DOHH2 (cell line): ENCODE measurements around the gene COPA.

Experiments used
- EZH2phosphoT487 ChIP-seq: fragments of 200-600 bp; sonication (generic); IDR thresholded peaks from 2 replicates; pipeline ENCODE4 v1.6.1; 2017; ENCODE audit warnings: borderline replicate concordance, mild to moderate bottlenecking, antibody characterized with exemption, low read length, moderate library complexity, mixed read lengths
- TF ChIP-seq, protein P1 (sequence below): fragments of 200-600 bp; sonication (generic); IDR thresholded peaks from one replicate; pipeline ENCODE4 v1.5.1; 2014; ENCODE audit warnings: antibody characterized with exemption, mild to moderate bottlenecking, low read depth, low read length; ENCODE audit not compliant: poor library complexity, severe bottlenecking

DNA sequence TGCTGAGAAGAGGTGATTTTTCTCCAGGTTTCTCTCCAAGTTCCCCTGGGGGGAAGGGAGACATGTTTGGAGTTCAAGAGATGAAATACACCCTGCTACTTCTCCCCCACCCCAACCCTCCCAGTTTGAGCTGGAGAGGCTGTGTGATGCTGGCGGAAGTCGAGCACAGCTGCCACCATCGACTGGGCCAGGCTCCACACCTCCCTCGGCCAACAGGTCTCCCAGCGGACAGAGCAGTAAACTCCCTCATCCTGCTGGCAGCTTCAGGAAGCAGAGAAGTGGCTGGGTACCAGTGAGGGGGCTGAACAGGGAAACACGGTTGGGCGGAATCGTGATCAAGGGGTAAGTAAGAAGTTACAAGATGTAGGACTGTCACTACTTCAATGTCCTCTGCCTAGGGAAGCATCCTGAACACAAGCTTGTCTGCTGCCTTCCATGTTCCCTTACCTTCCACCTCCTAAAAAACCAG, 17.2 kb upstream of the COPA start:
- TF ChIP-seq, protein P1, sequence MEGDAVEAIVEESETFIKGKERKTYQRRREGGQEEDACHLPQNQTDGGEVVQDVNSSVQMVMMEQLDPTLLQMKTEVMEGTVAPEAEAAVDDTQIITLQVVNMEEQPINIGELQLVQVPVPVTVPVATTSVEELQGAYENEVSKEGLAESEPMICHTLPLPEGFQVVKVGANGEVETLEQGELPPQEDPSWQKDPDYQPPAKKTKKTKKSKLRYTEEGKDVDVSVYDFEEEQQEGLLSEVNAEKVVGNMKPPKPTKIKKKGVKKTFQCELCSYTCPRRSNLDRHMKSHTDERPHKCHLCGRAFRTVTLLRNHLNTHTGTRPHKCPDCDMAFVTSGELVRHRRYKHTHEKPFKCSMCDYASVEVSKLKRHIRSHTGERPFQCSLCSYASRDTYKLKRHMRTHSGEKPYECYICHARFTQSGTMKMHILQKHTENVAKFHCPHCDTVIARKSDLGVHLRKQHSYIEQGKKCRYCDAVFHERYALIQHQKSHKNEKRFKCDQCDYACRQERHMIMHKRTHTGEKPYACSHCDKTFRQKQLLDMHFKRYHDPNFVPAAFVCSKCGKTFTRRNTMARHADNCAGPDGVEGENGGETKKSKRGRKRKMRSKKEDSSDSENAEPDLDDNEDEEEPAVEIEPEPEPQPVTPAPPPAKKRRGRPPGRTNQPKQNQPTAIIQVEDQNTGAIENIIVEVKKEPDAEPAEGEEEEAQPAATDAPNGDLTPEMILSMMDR: no peak
- TF ChIP-seq EZH2phosphoT487: no peak
